CMK (cell line): ENCODE measurements around the gene TAS2R1.

Source experiments
- DNase-seq: peaks from one replicate; pipeline ENCODE4 v3.0.0-alpha.2; 2010; ENCODE audit warnings: low read depth

TAS2R1 gene

DNA sequence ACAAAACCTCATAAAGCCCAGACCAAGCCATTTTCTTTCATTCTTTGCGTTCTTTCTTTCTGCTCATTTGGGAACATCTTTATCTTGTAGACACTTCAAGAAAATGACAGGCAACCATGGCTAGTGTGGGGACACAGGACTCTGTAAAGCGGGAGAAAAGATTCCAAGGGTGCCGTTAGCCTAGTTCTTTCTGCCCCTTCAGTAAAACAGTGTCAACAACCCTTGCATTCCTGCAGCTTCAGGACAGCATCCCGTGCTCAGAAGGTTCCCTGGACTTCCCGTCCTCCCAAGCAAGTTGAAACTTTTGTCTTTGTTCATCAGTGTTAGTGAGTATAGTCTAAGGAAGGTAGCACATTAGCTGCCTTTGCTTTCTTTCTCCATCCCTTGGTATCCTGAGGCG lies 41.9 kb downstream of the TAS2R1 start:
- DNase-seq = no peak

DNA sequence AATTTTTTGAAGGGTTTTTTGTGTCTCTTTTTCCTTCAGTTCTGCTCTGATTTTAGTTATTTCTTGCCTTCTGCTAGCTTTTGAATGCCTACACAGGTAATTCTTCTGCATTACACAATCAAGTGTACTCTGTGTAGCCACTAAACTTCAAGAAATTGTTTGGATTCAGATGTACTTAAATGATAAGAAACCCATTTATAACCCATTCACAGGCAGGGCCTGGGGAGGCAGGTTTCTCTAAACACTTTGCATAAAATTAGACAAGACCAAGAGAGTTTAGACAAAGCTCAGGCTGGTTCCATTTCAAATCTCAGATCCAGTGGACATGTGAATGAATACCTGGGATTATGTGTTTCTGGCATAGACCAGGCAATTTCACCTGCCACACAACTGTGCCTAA lies 43.0 kb downstream of the TAS2R1 start:
- DNase-seq = no peak

DNA sequence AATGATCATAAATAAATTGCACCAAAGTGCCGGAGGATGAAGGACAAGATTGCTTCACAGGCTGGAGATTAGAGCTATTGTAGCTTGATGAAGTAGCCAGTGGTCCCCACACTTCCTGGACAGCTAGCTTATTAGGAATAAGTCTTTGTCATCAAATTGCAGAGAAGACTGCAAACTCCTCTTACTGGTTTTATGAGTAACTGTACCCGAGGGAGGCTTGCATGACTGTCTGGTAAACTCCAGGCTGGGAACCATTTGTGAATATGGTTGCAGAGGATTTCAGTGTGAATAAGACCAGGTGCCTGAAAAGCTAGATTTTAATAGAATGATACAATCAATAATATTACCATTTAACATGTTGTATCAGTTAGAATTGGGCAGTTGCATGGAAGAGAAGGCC lies 47.7 kb downstream of the TAS2R1 start:
- DNase-seq = no peak
